HG02981 (cell line): ENCODE data around the gene OR11H7.
"Not testable (repeated sequence)": the region's sequence is repeated elsewhere in the genome, so short reads cannot be mapped to it uniquely, and the experiment has no call there.

Experiments
- ATAC-seq: cut with Tn5 transposase; IDR thresholded peaks from one replicate; pipeline ENCODE4 v1.9.1; 2021; ENCODE audit warnings: mild to moderate bottlenecking, moderate library complexity; ENCODE audit not compliant: unreplicated experiment

Gene OR11H7

DNA sequence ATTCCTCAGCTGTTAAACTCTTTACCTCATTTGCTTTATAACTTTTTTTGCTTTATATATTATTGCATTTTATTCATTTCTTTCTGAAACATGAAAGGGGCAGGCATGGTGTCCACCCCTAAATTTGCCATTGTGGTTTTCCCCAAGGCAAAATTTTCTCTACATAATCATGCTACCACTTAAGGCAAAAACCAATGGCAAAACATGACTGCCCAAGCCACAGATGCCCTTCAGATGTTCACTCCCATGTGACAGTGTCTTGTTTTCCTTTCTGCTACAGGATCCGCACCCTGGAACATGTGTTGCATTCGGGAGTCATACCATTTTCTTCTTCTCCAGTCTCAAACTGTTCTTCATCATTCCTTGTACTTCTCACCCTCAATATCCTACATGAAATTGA is 48.6 kb downstream of the OR11H7 start:
- no peak for ATAC-seq

DNA sequence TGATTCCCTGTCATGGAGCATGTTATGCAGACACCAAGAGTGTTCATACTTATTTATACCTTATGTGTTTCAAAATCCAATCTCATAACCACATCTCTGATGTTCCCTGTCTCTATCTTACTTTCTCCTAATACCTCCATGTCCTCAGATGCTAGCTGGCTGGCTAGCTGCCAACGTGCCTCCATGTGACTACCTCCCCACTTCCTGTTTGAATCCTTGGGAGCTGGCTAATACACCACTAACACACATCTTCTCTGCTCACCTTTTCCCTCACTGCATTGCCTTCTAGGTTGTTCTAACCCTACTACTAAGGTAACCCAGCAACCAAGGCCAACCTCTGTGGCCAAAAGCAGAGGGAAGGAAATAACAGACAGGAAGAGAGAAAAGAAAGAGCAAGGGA is 49.6 kb downstream of the OR11H7 start:
- ATAC-seq = no peak

DNA sequence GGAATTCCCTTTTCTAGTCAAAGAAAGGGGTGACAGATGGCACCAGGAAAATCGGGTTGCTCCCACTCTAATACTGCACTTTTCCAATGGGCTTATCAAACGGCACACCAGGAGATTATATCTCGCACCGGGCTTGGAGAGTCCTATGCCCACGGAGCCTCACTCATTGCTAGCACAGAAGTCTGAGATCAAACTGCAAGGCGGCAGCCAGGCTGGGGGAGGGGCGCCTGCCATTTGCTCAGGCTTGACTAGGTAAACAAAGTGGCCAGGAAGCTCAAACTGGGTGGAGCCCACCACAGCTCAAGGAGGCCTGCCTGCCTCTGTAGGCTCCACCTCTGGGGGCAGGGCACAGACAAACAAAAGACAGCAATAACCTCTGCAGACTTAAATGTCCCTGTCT is 51.5 kb downstream of the OR11H7 start:
- not testable (repeated sequence) for ATAC-seq
